ENCODE results near the gene DGCR2. TPM values are rescaled to one million over a fixed set of nuclear protein-coding genes. Genes with fewer than 3 reads are reported as not detected.

The DGCR2 gene
- total RNA-seq, 1 experiment from 2014 or later = 18.6 TPM

GRCh38 chr22:19148417-19149046 is 26.3 kb upstream of the DGCR2 start:
- Histone ChIP-seq H3K9me2 (replicated peaks; ENCODE audit: insufficient read depth, low read length) (no peaks in the 10 kb centered on the region), H3K27me3 (ENCODE audit: low read length) (no peaks in the 10 kb centered on the region), H3K9me3 (ENCODE audit: low read length) (no peaks in the 10 kb centered on the region), H3K4me1 (ENCODE audit: low read length) (peaks cover 10% of the 10 kb centered on the region), H3K9ac (ENCODE audit: low read length) (no peak overlapping the region), H3K36me3 (ENCODE audit: insufficient read depth, low read length) (no peaks in the 10 kb centered on the region), H3K79me2 (ENCODE audit: low read length) (peaks cover 9% of the 10 kb centered on the region), H3K27ac (ENCODE audit: low read length) (no peak overlapping the region), H4K20me1 (ENCODE audit: insufficient read depth, low read depth, low read length) (no peaks in the 10 kb centered on the region), H3K4me3 (ENCODE audit: low read length) (no peak overlapping the region), H3K4me2 (ENCODE audit: low read depth, low read length, poor library complexity, severe bottlenecking) (no peak overlapping the region), H2AFZ (ENCODE audit: low read length) (no peak overlapping the region)
- no peak for DNase-seq

GRCh38 chr22:19147195-19147780 is 25.1 kb upstream of the DGCR2 start:
- Histone ChIP-seq H3K36me3 (ENCODE audit: insufficient read depth, low read length) (peaks cover 4% of the 10 kb centered on the region; the same call in 1 of the 2 replicates), H3K79me2 (ENCODE audit: low read length) (peaks cover 15% of the 10 kb centered on the region), H4K20me1 (ENCODE audit: insufficient read depth, low read depth, low read length) (no peaks in the 10 kb centered on the region), H3K9me2 (replicated peaks; ENCODE audit: insufficient read depth, low read length) (no peaks in the 10 kb centered on the region), H3K9me3 (ENCODE audit: low read length) (no peaks in the 10 kb centered on the region), H3K27ac (ENCODE audit: low read length) (no peak overlapping the region), H3K4me2 (ENCODE audit: low read depth, low read length, poor library complexity, severe bottlenecking) (no peak overlapping the region), H2AFZ (ENCODE audit: low read length) (no peak overlapping the region), H3K27me3 (ENCODE audit: low read length) (no peaks in the 10 kb centered on the region), H3K4me1 (ENCODE audit: low read length) (peaks cover 14% of the 10 kb centered on the region), H3K4me3 (ENCODE audit: low read length) (no peak overlapping the region), H3K9ac (ENCODE audit: low read length) (no peak overlapping the region)
- no peak for DNase-seq

GRCh38 chr22:19146215-19146968 is 24.2 kb upstream of the DGCR2 start:
- H3K27me3 ChIP-seq (ENCODE audit: low read length) = no peaks in the 10 kb centered on the region
- peaks cover 14% of the 10 kb centered on the region for H3K4me1 ChIP-seq (ENCODE audit: low read length)
- no peaks in the 10 kb centered on the region for H3K9me2 ChIP-seq (replicated peaks; ENCODE audit: insufficient read depth, low read length)
- no peaks in the 10 kb centered on the region for H3K9me3 ChIP-seq (ENCODE audit: low read length)
- H3K36me3 ChIP-seq (ENCODE audit: insufficient read depth, low read length) = peaks cover 8% of the 10 kb centered on the region; the same call in 1 of the 2 replicates
- H4K20me1 ChIP-seq (ENCODE audit: insufficient read depth, low read depth, low read length) = no peaks in the 10 kb centered on the region
- no peak overlapping the region for H3K4me3 ChIP-seq (ENCODE audit: low read length)
- DNase-seq = no peak
- peaks cover 15% of the 10 kb centered on the region for H3K79me2 ChIP-seq (ENCODE audit: low read length)
- H3K9ac ChIP-seq (ENCODE audit: low read length) = no peak overlapping the region
- peak overlapping the region; percentile 98 for H2AFZ ChIP-seq (ENCODE audit: low read length)
- no peak overlapping the region for H3K27ac ChIP-seq (ENCODE audit: low read length)
- no peak overlapping the region for H3K4me2 ChIP-seq (ENCODE audit: low read depth, low read length, poor library complexity, severe bottlenecking)

GRCh38 chr22:19143967-19144400 is 21.8 kb upstream of the DGCR2 start:
- Histone ChIP-seq H3K9ac (ENCODE audit: low read length) (peak overlapping the region; percentile 95), H3K27me3 (ENCODE audit: low read length) (no peaks in the 10 kb centered on the region), H3K9me3 (ENCODE audit: low read length) (no peaks in the 10 kb centered on the region), H3K4me3 (ENCODE audit: low read length) (peak overlapping the region; percentile 99), H4K20me1 (ENCODE audit: insufficient read depth, low read depth, low read length) (no peaks in the 10 kb centered on the region), H3K27ac (ENCODE audit: low read length) (no peak overlapping the region), H3K79me2 (ENCODE audit: low read length) (peaks cover 15% of the 10 kb centered on the region), H3K4me1 (ENCODE audit: low read length) (peaks cover 14% of the 10 kb centered on the region), H2AFZ (ENCODE audit: low read length) (no peak overlapping the region), H3K4me2 (ENCODE audit: low read depth, low read length, poor library complexity, severe bottlenecking) (peak overlapping the region; percentile 95), H3K9me2 (replicated peaks; ENCODE audit: insufficient read depth, low read length) (no peaks in the 10 kb centered on the region), H3K36me3 (ENCODE audit: insufficient read depth, low read length) (peaks cover 16% of the 10 kb centered on the region; the same call in 1 of the 2 replicates)
- peak; percentile 71 for DNase-seq

- Histone ChIP-seq H3K9me2 (replicated peaks; ENCODE audit: insufficient read depth, low read length) (no peaks in the 10 kb centered on the region), H4K20me1 (ENCODE audit: insufficient read depth, low read depth, low read length) (no peaks in the 10 kb centered on the region), H3K79me2 (ENCODE audit: low read length) (peaks cover 15% of the 10 kb centered on the region), H3K9me3 (ENCODE audit: low read length) (no peaks in the 10 kb centered on the region), H3K4me1 (ENCODE audit: low read length) (peaks cover 14% of the 10 kb centered on the region), H3K27ac (ENCODE audit: low read length) (no peak overlapping the region), H3K36me3 (ENCODE audit: insufficient read depth, low read length) (peaks cover 16% of the 10 kb centered on the region; the same call in 1 of the 2 replicates), H2AFZ (ENCODE audit: low read length) (no peak overlapping the region), H3K27me3 (ENCODE audit: low read length) (no peaks in the 10 kb centered on the region), H3K4me3 (ENCODE audit: low read length) (peak overlapping the region; percentile 99), H3K4me2 (ENCODE audit: low read depth, low read length, poor library complexity, severe bottlenecking) (peak overlapping the region; percentile 95), H3K9ac (ENCODE audit: low read length) (peak overlapping the region; percentile 95)
- no peak for DNase-seq
Measured at GRCh38 chr22:19143212-19143611, 21.0 kb upstream of the DGCR2 start.

GRCh38 chr22:19142394-19142793 is 20.2 kb upstream of the DGCR2 start:
- Histone ChIP-seq H2AFZ (ENCODE audit: low read length) (no peak overlapping the region), H3K4me3 (ENCODE audit: low read length) (no peak overlapping the region), H3K36me3 (ENCODE audit: insufficient read depth, low read length) (peaks cover 16% of the 10 kb centered on the region; the same call in 1 of the 2 replicates), H3K9me2 (replicated peaks; ENCODE audit: insufficient read depth, low read length) (no peaks in the 10 kb centered on the region), H3K9me3 (ENCODE audit: low read length) (no peaks in the 10 kb centered on the region), H3K9ac (ENCODE audit: low read length) (no peak overlapping the region), H3K79me2 (ENCODE audit: low read length) (peaks cover 15% of the 10 kb centered on the region), H3K4me2 (ENCODE audit: low read depth, low read length, poor library complexity, severe bottlenecking) (no peak overlapping the region), H3K27ac (ENCODE audit: low read length) (no peak overlapping the region), H3K4me1 (ENCODE audit: low read length) (peaks cover 14% of the 10 kb centered on the region), H3K27me3 (ENCODE audit: low read length) (no peaks in the 10 kb centered on the region), H4K20me1 (ENCODE audit: insufficient read depth, low read depth, low read length) (no peaks in the 10 kb centered on the region)
- DNase-seq = no peak

- Histone ChIP-seq H3K36me3 (ENCODE audit: insufficient read depth, low read length) (peaks cover 16% of the 10 kb centered on the region; the same call in 1 of the 2 replicates), H3K9me2 (replicated peaks; ENCODE audit: insufficient read depth, low read length) (no peaks in the 10 kb centered on the region), H3K4me3 (ENCODE audit: low read length) (no peak overlapping the region), H3K27me3 (ENCODE audit: low read length) (no peaks in the 10 kb centered on the region), H3K9me3 (ENCODE audit: low read length) (no peaks in the 10 kb centered on the region), H3K27ac (ENCODE audit: low read length) (no peak overlapping the region), H4K20me1 (ENCODE audit: insufficient read depth, low read depth, low read length) (no peaks in the 10 kb centered on the region), H3K79me2 (ENCODE audit: low read length) (peaks cover 15% of the 10 kb centered on the region), H2AFZ (ENCODE audit: low read length) (no peak overlapping the region), H3K4me1 (ENCODE audit: low read length) (peaks cover 10% of the 10 kb centered on the region), H3K4me2 (ENCODE audit: low read depth, low read length, poor library complexity, severe bottlenecking) (no peak overlapping the region), H3K9ac (ENCODE audit: low read length) (no peak overlapping the region)
- DNase-seq = no peak
Measured at GRCh38 chr22:19139974-19140373, 17.8 kb upstream of the DGCR2 start.

- H3K4me3 ChIP-seq (ENCODE audit: low read length) = no peak overlapping the region
- peaks cover 8% of the 10 kb centered on the region for H3K4me1 ChIP-seq (ENCODE audit: low read length)
- H3K27ac ChIP-seq (ENCODE audit: low read length) = no peak overlapping the region
- DNase-seq = no peak
- no peaks in the 10 kb centered on the region for H4K20me1 ChIP-seq (ENCODE audit: insufficient read depth, low read depth, low read length)
- peaks cover 16% of the 10 kb centered on the region; the same call in 1 of the 2 replicates for H3K36me3 ChIP-seq (ENCODE audit: insufficient read depth, low read length)
- peaks cover 10% of the 10 kb centered on the region for H3K79me2 ChIP-seq (ENCODE audit: low read length)
- H3K4me2 ChIP-seq (ENCODE audit: low read depth, low read length, poor library complexity, severe bottlenecking) = no peak overlapping the region
- H3K9me3 ChIP-seq (ENCODE audit: low read length) = no peaks in the 10 kb centered on the region
- H3K27me3 ChIP-seq (ENCODE audit: low read length) = no peaks in the 10 kb centered on the region
- H2AFZ ChIP-seq (ENCODE audit: low read length) = no peak overlapping the region
- H3K9ac ChIP-seq (ENCODE audit: low read length) = no peak overlapping the region
- H3K9me2 ChIP-seq (replicated peaks; ENCODE audit: insufficient read depth, low read length) = no peaks in the 10 kb centered on the region
Measured at GRCh38 chr22:19139001-19139356, 16.8 kb upstream of the DGCR2 start.

All from Karpas-422 (cell line).